Stimulated activated CD4-positive, alpha-beta T cell treated with anti-CD3 and anti-CD28 coated beads, TNF-alpha, amount 100 ng/mL, for 1 hour (primary cell): ENCODE data around the gene SVEP1.

Experiments
- DNase-seq, 3 donors: peaks; one replicate each; pipeline ENCODE4 v3.0.0-alpha.2; 2020; ENCODE audit warnings: low read depth in 3 of 3, low spot score in 1 of 3

SVEP1 gene

DNA sequence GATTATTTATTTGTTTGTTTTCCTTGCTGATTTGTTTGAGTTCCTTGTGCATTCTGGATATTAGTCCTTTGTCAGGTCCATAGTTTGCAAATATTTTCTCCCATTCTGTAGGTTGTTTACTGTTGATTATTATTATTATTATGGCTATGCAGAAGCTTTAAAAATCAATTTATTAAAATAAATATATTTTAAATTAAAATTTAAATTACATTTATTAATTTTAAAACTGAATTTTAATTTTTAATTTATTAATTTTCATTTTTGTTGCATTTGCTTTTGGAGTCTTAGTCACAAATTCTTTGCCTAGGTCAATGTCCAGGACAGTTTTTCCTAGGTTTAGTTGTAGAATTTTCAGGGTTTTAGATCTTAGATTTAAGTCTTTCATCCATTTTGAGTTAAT is 50.9 kb downstream of the SVEP1 start:
- no peak for DNase-seq

DNA sequence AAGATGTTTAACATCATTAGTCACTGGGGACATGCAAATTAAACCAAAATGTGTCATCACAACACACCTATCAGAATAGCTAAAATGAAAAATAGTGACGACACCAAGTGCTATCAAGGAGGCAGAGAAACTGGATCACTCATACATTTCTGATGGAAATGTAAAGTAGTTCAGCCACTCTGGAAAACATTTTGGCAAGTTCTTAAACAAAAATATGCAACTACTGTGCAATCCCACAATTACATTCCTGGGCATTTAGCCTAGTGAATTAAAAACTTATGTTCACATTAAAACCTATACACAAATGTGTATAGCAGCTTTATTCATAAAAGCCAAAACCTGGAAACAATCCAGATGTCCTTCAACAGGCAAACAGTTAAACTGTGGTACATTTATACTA is 53.1 kb downstream of the SVEP1 start:
- DNase-seq = no peak

DNA sequence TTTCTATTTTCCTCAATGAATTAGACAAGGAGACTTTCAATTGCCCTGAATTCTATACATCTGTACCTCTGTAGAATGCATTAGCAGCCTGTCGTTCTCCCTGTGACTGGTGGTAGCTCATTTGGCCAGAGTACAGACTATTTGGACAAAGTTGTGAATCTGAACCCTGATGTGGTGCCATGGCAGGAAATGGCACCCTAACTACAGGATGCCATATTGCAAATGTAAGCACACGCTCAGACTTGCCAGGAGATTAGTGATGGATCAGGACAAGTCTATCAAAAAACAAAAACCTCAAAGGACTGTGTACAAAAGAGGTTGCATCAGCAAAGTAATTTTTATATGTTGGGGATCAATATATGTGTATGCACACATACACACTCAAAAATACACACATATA is 58.3 kb downstream of the SVEP1 start:
- no peak for DNase-seq

DNA sequence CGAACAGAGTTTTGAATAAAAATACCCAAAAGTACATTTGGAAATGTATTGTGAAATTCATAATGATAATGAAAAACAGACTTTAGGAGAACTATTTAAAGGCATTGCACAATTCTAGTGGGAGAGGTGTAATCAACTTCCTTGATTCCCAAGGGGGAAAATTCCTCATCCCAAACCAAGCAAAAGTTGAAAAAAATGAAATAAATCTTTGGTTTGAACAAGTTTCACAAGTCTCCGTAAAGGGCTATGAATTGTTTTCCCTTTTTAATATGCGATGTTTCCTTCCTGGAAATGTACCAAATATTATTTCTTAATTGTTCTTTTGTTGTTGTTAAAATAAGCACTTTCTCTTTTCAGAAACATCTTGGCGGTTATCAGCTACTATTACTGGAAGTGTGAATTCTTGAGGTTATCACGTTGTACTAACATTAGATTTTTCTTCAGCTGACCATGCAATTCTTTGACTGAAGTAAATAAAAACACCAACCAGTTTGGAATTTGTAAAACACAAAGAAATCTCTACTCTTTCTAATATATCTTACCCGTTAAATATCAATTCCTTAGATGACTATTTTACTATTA is 59.3 kb downstream of the SVEP1 start:
- no peak for DNase-seq

DNA sequence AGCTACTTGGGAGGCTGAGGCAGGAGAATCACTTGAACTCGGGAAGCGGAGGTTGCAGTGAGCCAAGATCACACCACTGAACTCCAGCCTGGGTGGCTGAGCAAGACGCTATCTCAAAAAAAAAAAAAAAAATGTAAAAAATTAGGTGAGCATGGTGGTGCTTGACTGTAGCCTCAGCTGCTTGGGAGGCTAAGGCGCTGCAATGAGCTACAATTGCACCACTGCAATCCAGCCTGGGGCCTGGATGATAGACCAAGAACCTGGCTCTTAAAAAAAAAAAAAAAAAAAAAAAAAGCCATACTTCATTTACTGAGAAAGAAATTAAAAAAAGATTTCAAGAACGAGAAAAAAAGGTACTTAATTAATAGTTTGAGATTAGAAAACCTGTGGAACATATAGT is 62.1 kb downstream of the SVEP1 start:
- no peak for DNase-seq

DNA sequence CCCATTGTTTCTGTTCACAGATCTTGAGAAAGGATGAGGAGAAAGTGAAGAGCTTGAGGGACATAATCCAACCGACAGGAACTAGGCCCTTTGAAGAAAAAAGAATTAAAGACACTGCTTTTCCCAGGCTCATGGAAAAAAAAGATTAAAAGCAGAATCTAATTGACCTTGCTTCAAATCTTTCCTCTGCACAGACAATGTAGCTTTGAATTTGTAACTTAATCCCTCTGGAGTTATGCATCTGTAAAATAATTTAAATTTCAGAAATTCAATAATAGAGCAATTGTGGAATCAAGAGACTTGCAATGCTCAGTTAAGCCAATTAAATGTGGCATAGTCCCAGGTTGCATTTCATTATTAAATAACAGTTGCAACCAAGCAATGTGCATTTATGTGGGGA is 64.6 kb downstream of the SVEP1 start:
- DNase-seq = no peak

DNA sequence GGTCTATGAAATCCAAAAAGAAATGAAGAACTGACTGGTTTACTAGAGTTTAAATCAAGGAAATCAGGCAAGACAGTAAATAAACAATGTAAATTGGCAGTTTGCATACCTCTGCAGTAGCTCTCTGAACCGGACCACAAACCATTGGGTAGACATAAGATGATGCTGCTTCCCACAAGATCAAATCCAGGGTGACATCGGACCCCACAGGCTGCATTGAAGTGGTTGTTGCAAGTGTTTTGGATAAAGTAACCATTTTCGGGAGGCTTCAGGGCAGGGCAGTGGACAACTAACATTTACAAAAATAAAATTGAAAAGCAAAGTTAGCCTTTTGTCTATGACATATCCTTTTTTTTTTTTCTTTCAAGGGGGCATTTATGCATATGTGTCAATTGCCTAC is 66.7 kb downstream of the SVEP1 start:
- no peak for DNase-seq

DNA sequence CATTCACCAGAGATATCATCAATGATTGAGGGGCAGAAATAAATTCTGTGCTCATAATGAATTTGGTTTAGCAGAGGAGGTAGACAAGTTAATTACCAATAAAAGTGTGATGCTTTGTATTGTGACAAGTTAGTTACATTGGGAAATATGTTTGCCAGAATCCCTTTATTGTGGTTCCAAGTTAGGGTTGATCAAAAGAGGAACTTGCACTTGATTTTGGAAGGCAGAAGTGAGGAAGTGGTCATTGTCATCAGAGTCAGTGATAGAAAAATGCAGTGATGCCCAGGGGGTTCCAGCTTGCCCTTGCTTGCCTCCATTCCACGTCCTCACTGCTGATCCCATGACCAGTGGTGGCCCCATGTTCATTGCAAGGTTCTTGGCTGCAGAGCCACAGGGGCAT is 69.7 kb downstream of the SVEP1 start:
- no peak for DNase-seq

DNA sequence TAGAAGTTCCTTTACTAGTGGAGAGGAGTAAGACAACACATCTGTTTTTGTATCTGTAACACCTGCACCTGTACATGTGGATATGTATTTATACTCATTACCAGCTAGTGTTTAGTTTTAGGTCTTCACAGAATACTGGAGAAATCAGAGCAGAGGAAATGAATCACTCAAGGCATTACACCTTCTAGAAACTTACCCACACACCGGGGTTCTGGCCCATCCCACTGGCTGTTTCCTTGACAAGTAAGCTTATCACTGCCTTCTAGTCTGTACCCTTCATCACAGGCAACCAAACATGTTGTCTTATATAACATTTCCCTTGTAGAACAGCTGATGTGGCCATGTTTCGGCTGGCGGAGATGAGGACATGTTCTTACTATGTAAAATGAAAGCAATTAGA is 76.7 kb downstream of the SVEP1 start:
- DNase-seq = no peak

DNA sequence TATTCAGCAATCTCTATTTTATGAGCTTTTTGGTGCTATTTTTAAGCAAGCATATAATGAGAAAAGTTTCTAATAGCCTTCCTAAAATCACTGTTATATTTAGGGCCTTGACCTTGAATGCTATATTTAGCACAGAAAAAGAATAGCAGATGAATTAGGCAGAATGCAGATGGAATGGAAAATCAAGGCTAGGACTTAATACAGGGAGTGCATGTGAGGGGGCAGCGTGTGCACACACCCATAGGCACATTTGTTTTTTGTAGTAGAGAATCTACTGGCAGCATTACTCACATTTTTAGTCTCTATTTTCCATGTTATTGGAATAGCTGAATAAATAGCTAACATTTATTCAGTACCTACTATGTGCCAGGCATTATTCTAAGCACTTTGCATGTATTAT is 79.9 kb downstream of the SVEP1 start:
- no peak for DNase-seq

DNA sequence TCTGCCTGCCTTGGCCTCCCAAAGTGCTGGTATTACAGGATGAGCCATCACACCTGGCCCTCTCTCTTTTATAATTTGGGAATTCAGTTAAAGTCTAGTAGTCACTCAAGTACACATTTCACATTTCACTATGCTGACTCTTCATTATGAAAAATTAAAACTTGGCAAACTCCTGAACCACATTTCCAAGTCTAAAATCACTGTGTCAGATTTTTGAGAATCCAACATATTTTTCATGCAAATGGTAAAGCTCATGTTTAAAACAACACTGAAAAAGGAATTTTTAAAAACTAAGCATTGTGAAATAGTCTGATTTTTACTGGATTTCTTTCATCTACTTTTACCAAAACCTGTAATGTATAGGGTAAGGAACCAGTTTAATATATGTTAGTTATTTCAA is 92.3 kb downstream of the SVEP1 start:
- DNase-seq = no peak

DNA sequence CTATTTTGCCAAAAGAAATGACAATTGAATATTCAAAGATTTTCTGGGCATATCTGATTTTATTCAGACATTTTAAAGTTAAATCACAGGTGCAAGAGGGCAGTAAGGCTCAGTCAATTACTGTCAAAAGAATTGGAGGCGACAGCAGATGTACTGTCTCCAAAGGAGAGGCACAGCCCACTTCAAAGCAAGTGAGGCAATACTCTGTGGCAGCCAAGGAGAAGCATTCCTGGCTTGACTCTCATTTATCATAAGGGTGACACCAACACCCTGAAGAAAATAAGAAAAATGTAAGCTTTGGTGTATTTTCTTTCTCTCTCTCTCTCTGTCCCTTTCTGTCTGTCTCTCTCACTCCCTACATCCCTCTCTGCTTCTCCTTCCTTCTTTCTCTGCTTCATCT is 93.3 kb downstream of the SVEP1 start:
- DNase-seq = no peak

DNA sequence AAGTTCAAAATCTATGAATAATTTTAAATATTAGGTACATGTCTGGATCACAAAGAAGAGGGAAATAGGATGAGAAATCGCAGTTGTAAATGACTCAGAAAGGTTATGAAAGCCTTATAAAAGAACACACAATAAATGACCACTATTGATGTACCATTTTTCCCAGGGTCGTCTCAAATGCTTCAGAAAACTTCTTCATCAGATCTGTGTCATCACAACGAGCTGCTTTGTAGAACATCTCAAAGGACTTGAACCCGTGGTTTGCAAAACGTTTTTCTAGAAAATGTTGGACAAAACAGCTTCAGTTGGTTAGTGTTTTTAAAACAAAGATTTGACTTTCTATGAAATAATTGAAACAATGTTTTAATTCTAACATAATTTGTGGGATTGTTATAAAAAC is 100.1 kb downstream of the SVEP1 start:
- no peak for DNase-seq

DNA sequence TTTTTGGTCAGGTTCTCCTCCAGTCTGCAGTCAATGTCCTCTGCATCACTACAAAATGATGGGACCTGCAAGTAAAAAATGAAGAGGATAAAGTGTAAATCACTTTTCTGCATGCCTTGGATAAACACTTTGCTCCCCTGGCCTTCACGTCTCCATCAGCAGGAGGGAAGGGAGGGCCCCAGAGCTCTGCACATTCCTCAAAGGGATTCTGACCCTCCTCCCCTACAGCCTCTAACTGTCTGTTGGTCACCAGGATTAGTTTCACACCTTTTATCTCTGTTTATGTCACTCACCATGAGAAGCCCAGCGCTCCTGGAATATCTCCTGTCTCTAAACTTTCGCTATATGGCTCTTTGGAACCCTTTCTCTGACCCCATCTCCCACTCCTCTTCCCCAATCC is 103.3 kb downstream of the SVEP1 start:
- no peak for DNase-seq

DNA sequence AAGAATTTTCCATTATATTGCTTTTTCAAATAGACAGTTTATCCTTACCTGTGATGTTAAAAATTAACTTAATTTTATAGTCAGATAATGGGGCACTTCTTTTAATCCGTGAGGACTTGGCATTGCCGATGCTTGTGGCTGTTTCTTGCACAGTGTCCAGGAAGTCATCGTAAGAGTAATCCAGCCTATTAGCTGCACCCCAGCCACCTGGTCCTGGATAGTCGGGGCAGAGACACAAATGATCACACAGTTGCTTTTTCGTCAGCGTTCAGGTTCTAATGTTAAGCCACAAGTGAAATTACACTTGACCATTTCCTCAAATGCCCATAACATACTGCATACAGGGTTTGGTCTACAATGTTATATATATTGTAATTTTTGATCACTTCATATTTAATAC is 107.4 kb downstream of the SVEP1 start:
- no peak for DNase-seq

DNA sequence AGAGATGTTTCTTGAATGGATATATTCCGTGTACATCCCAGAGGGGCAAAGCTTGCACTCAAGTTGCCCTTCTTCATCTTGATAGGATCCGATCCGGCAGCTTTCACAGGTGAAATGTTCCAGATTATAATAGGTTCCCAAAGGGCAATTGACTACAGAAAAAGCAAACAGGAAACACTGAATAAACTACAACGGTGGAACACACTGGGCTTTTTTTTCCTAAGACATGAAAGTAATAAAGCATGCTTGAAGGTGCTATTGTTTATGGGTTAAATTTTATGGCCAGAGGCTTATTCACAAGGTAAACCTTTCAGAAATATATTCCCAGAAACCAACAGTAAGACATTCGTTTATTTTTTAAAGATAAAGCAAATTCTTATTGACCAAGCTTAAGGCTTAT is 110.6 kb downstream of the SVEP1 start:
- no peak for DNase-seq

DNA sequence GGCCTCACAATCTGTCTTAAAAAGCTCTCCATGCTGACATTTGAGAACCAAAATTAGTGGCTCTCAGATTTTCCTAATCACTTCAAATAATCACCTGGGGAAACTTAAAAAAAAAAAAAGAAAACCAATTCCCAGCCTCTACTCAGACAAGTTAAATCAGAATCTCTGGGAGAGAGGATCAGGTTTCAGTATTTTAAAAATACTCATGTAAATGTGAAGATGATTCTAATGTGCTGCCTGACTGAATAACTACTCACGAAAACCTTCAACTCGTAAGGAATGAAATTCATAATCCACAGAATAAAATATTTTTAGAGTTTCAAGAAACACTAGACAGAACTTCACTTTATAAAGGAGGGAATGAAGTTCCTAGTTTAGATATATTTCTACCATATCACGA is 114.4 kb downstream of the SVEP1 start:
- no peak for DNase-seq

DNA sequence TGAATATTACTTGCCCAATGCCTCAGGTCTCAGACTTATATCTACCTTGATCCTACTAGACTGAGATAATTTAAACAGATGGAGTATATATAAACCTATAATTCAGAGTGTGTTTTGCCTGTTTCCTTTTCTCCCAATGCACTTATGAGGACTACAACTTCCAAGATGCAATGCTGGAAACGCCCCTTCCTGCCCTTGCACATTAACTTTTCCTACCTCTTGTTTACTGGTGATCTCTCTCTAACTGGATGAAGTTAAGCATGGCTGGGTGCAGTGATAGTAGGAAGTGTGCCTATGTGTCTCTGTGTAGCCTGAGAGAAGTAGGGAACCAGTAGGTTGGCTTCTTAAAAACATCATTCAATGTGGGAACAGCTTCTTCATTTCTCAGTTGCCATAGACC is 115.2 kb downstream of the SVEP1 start:
- DNase-seq = no peak

DNA sequence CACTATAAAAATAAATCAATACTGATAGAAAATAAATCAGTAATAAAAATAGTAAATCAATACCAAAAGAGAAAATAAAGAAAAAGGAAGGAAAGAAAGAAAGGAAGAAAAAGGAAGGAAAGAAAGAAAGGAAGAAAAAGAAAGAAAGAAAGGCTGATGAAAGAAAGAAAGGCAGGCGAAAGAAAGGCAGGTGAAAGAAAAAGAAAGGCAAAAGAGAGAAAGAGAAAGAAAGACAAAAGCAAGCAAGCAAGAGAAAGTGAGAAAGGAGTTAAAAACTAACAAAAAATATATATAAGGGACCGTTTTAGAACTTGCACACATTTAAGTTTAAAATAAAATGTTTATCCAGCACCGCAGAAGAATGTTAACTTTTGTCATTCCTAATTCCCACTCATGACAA is 116.0 kb downstream of the SVEP1 start:
- DNase-seq = no peak

DNA sequence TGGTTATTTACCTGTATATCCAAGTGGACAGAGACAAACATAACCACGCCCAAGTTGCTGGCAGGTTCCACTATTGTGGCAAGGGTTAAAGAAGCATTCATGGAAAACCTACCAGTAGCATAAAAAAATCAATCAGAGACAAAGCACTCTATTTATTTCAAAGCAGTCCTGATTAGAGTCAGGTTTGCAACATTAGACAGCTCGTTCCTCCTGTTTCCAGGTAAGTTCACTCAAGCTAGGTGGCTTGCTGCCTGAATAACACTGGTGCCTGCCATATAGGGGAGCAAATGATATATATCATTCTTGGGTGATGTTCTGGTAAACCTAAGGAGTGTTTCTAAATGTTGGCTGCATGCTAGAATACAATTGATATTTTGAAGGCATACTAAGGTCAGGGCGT is 122.3 kb downstream of the SVEP1 start:
- DNase-seq = no peak

DNA sequence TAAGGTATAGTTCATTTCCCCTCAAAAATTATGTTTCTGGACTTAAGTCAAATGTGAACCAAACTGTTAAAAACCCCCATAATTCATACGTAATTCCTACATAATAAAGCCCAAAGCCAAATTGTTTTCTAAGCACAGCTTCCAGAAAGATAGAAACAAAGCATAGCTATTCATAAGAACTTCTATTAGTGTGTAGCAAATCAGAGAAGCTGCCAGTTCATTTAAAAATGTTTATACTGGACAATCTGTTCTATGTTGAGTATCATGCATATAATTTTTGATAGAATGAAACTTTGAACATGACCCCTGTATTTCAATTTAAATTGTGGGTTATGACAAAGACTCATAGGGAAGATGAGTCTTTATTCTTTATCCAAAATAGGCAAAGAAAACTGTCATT is 122.9 kb downstream of the SVEP1 start:
- no peak for DNase-seq

DNA sequence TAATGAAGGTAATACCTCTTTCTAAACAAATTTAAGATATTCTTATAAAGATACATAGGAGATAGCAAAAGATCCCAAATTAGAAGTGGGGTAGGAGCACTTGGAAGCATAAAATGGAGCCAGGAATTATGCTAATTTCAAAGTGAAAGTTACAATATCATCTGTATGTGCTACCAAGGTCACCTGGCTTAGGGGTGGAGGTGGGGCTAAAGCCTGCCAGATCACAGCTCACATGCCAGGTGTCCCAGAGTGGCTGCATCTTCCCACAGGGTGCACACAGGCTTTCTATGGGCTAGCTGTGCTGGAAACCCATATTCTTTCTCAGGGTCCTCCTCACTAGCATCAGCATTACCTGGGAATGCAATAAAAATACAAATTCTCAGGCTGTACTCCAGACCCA is 123.7 kb downstream of the SVEP1 start:
- DNase-seq = no peak

DNA sequence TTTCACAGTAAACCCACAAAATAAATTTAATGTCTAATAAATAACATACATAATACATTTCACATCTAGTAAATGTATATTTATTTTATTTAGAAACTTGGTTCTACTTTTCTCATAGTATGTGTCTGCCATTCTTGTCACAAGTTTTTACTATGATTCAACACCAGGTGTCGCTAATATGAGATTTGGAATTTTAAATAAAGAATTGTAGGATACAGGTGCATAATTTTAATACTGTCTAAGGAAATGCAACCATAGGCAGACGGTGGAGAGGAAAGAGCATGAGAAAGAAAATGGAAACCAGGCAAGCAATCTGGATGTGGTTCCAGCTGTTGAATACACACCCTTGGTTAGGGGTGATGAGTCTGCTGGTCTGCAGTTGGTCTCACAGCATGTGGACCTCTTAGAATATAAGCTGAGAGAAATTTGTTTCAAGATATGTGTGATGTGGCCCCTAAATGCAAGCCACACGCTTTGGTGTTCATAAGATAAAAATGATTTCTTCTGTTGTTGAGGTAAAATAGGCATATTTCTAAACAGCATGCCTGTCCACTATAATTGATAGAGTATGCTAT is 127.2 kb downstream of the SVEP1 start:
- no peak for DNase-seq

DNA sequence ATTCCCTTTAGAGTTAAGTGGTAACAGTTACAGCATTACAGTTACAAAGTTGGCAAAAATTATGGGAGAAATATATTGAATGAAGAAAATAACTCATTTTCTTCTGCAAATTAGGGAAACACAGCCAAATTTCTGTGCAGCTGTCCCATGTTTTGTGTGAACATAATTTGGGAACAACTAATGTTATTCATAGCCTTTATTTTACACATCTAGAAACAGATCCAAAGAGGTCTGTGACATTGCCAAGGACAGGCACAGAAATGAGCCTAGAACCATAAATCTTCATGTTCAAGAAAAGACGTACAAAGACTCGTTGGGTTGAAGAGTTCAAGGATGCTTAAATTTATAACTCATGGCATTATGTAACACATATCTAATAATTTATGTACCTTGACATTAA is 127.8 kb downstream of the SVEP1 start:
- no peak for DNase-seq
